BJ (cell line): ENCODE measurements around the gene TTLL11. TPM values are rescaled to one million over a fixed set of nuclear protein-coding genes. Genes with fewer than 3 reads are reported as not detected.

Experiments used
- CTCF ChIA-PET: fragments of 350-600 bp; formaldehyde crosslinking; extraction: SDS; loops from one replicate; lab custom pipeline; 2021; ENCODE audit warnings: antibody characterized with exemption, inconsistent platforms; lab: Yijun Ruan, JAX
- POLR2A ChIA-PET: fragments of 300-600 bp; sonication (Branson Sonifier 250); formaldehyde crosslinking; extraction: SDS; loops from one replicate; lab custom pipeline; 2021; ENCODE audit warnings: antibody characterized with exemption; lab: Charles Lee
- DNase-seq: peaks from one replicate; pipeline ENCODE4 v3.0.0-alpha.2; 2011; ENCODE audit warnings: low read depth
- H3K27me3 ChIP-seq: 2 replicates; pipeline ENCODE4 v1.6.0; 2011; ENCODE audit warnings: low read length; ENCODE audit not compliant: control insufficient read depth, insufficient read depth
- H3K36me3 ChIP-seq: 2 replicates; pipeline ENCODE4 v1.5.1; 2011; ENCODE audit warnings: low read length; ENCODE audit not compliant: control insufficient read depth, insufficient read depth
- H3K4me3 ChIP-seq: 2 replicates; pipeline ENCODE4 v1.5.1; 2011; ENCODE audit warnings: low read depth, mild to moderate bottlenecking, control low read depth, low read length
- CTCF ChIP-seq: IDR thresholded peaks from 2 replicates; pipeline ENCODE4 v1.5.1; 2011; ENCODE audit warnings: low read depth, mild to moderate bottlenecking, control low read depth, inconsistent platforms, low read length, moderate library complexity; ENCODE audit not compliant: insufficient read depth
- polyA plus RNA-seq: library from polyadenylated mRNA; depleted of rRNA; stranded (reverse); fragments of >200 nt; gene quantifications from 2 replicates; pipeline ENCODE4 v1.2.3, GENCODE V29; 2011

Gene TTLL11
- polyA plus RNA-seq, 1 experiment, result 5.6 TPM

DNA sequence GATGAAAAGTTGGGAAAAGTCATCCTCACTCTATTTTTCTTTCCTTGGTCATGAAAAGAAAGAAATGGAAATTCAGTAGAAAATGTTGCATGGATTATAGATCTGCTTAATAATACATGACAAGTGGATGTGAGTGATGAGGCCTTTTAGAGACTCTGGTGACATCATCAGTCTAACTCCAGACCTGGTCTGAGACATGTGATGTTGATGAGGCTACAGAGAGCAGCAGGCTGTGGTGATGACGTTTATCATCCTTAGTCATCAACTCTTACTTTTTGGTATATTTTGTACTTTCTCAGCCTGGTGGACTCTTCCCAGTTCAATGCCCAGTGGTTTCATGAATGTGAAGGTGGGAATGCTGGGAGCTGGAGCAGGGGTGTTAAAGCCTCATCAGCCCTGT lies 116.4 kb downstream of the TTLL11 start:
- ChIA-PET POLR2A (interaction anchor here (0.7 kb wide), 1 partner anchor 75 kb away, joined by 4 read pairs; no protein-coding TSS in a partner anchor), CTCF (no interaction called here)

GRCh38 chr9:121975801-121976277 lies 117.3 kb downstream of the TTLL11 start:
- no peak for TF ChIP-seq CTCF
- H3K27me3 ChIP-seq, result no peaks in the 10 kb centered on the region
- no peak overlapping the region for H3K4me3 ChIP-seq
- no peaks in the 10 kb centered on the region for H3K36me3 ChIP-seq
- CTCF ChIA-PET, result interaction anchor here (1.0 to 1.3 kb wide), 2 partner anchors 9 to 113 kb away, joined by 3 read pairs; no protein-coding TSS in a partner anchor
- DNase-seq, result no peak
- POLR2A ChIA-PET, result interaction anchor here (0.8 kb wide), 1 partner anchor 9 kb away, joined by 3 read pairs; no protein-coding TSS in a partner anchor

More for the DNA sequence above, 116.4 kb downstream of the TTLL11 start:
- H3K36me3 ChIP-seq, result no peaks in the 10 kb centered on the region
- no peak overlapping the region for H3K4me3 ChIP-seq
- no peak for TF ChIP-seq CTCF
- H3K27me3 ChIP-seq, result no peaks in the 10 kb centered on the region
- no peak for DNase-seq

DNA sequence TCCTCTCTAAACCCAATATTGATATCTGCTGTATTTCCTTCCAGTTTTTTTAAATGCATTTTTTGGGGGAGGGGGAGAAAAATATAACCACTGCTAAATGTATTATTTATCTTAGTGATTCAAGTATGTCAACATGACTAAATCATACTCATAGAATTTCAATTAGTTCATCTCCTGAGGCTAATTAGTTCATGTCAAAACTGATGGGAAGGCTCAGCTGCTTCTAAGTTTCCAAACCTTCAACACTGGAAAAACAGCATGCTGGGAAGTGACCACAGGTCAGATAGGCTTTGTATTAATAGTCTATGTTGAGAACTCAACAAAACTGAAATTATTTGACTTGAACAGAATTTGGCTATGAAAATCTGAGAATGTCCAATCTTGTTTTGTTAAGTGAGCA lies 118.7 kb downstream of the TTLL11 start:
- no peak for TF ChIP-seq CTCF
- Histone ChIP-seq H3K4me3 (no peak overlapping the region), H3K36me3 (no peaks in the 10 kb centered on the region), H3K27me3 (no peaks in the 10 kb centered on the region)
- ChIA-PET CTCF (interaction anchor here (0.6 kb wide), 1 partner anchor 257 kb away, joined by 3 read pairs; no protein-coding TSS in a partner anchor), POLR2A (no interaction called here)
- DNase-seq, result no peak

GRCh38 chr9:121972501-121972981 lies 120.6 kb downstream of the TTLL11 start:
- H3K4me3 ChIP-seq, result no peak overlapping the region
- DNase-seq, result no peak
- TF ChIP-seq CTCF, result no peak

GRCh38 chr9:121968056-121968455 lies 125.1 kb downstream of the TTLL11 start:
- H3K36me3 ChIP-seq, result no peaks in the 10 kb centered on the region
- ChIA-PET POLR2A (interaction anchor here (0.7 kb wide), 1 partner anchor 225 kb away, joined by 4 read pairs; no protein-coding TSS in a partner anchor), CTCF (interaction anchor here (1.5 kb wide), 1 partner anchor 21 kb away, joined by 3 read pairs; no protein-coding TSS in a partner anchor)
- DNase-seq, result no peak
- H3K4me3 ChIP-seq, result no peak overlapping the region
- TF ChIP-seq CTCF, result no peak
- H3K27me3 ChIP-seq, result no peaks in the 10 kb centered on the region

More at GRCh38 chr9:121972501-121972981, 120.6 kb downstream of the TTLL11 start:
- Histone ChIP-seq H3K36me3 (no peaks in the 10 kb centered on the region), H3K27me3 (no peaks in the 10 kb centered on the region)
- ChIA-PET CTCF (no interaction called here), POLR2A (no interaction called here)
